ENCODE measurements around the gene TRIM14.

- TF ChIP-seq NFRKB (IDR thresholded peaks at IDR 0.05) = no peak
- TF ChIP-seq SUZ12 (IDR thresholded peaks at IDR 0.05) = no peak
- no peak for TF ChIP-seq FOXK2 (IDR thresholded peaks at IDR 0.05)
- TF ChIP-seq ELF4 (IDR thresholded peaks at IDR 0.05) = no peak
- no peak for TF ChIP-seq BHLHE40 (IDR thresholded peaks at IDR 0.05; ENCODE audit: borderline replicate concordance)
These were observed 62.5 kb downstream of the TRIM14 start, which contains the start of gene NANS for GRCh38 chr9:98056269-98057137.

All from HEK293T (cell line).